ENCODE measurements around the gene NFKBIZ. TPM values are rescaled to one million over a fixed set of nuclear protein-coding genes. Genes with fewer than 3 reads are reported as not detected.
"Not testable (repeated sequence)": the region's sequence is repeated elsewhere in the genome, so short reads cannot be mapped to it uniquely, and the experiment has no call there.

The NFKBIZ gene
- polyA plus RNA-seq, 1 donor: 2.8 TPM

DNA sequence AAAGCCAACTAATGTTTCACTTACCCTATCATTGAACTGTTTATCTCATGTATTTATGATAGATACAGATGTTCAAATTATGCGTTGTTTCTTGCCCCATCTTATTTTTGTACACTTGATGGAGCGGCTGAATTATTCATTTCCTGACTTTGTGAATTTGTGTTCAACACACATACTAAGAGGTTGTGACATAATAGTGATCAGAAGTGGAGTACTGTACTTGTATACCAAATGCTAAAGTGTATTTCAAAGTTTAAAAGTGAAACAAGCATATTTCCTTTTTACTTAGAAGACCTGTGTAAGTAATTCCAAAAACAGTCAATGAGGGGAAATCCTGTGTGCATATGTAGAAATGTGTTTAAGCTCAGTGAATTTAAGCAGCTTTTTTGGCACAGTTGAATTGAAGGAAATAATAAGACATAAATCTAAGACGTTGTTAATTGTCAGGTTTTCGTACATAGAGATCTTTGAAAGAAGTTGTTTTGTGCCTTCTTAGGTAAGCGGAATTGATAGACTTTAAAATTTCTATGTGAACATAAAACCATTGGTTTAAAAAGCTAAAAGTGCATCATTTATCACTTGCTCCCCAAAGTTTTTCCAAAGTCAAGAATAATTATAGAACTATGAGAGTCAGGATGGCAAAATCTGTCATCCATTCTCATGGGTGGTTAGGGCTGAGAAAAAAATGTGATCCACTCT, 1.9 kb downstream of the NFKBIZ start:
- no peak for DNase-seq

DNA sequence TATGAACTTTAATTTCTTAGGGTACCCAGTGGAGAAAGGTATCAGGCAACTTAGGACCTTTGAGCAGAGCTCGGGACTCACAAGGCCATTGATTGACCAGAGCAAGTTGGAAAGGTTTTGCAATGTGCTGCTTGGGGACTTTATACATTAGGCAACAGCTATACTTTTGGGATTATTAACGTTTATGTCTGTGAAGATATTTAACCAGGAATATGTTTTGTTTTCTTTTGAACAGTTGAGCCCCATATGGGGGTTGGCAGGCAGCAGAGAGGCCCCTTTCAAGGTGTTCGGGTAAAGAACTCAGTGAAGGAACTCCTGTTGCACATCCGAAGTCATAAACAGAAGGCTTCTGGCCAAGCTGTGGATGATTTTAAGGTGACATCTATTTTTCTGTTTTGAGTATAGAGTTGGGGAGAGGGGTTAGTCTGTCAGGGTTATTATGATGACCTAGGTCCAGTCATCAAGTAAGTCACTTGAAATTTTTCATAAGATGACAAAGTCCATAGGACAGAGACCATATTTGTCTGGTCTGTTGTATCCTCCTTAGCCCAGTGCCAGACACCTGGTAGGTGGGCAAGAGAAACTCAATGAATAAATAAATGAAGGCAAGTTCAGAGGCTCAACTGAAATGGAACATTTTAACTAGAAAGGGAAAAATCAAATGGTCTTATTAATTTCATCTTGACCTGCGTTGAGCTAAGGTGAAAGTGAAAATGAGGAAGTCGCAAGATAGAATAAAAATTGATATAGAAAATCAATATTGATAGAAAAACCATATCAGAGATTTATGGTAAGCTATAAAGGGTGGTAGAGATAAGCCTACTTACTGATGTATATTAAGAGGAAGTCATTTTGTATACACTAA, 2.8 kb downstream of the NFKBIZ start:
- no peak for DNase-seq

DNA sequence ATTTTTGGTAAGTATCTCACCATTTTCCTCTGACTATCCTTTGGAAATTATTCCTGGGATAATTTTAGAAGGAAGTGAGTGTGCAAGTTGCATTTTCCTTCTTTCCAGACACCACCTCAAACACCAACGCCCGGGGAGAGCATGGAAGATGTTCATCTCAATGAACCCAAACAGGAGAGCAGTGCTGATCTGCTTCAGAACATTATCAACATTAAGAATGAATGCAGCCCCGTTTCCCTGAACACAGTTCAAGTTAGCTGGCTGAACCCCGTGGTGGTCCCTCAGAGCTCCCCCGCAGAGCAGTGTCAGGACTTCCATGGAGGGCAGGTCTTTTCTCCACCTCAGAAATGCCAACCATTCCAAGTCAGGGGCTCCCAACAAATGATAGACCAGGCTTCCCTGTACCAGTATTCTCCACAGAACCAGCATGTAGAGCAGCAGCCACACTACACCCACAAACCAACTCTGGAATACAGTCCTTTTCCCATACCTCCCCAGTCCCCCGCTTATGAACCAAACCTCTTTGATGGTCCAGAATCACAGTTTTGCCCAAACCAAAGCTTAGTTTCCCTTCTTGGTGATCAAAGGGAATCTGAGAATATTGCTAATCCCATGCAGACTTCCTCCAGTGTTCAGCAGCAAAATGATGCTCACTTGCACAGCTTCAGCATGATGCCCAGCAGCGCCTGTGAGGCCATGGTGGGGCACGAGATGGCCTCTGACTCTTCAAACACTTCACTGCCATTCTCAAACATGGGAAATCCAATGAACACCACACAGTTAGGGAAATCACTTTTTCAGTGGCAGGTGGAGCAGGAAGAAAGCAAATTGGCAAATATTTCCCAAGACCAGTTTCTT, 3.9 kb downstream of the NFKBIZ start:
- DNase-seq: no peak

DNA sequence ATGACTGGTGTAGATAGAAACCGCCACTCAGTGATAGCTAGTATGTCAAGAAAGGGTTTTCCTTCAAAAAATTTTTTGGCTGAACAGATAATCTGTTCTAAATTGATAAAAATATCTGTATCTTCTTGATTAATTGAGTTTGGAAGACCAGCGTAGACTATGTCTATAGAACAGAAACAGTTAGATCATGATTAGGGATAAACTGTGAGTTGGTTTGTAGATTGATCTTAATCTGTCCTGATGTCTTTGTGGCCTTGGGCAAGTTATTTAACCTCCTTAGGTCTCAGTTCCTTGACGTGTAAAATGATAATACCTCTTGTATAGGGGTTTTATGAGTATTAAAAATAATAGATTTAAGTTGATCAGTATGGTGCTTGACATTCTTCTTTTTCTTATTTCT, 4.7 kb downstream of the NFKBIZ start:
- no peak for DNase-seq

DNA sequence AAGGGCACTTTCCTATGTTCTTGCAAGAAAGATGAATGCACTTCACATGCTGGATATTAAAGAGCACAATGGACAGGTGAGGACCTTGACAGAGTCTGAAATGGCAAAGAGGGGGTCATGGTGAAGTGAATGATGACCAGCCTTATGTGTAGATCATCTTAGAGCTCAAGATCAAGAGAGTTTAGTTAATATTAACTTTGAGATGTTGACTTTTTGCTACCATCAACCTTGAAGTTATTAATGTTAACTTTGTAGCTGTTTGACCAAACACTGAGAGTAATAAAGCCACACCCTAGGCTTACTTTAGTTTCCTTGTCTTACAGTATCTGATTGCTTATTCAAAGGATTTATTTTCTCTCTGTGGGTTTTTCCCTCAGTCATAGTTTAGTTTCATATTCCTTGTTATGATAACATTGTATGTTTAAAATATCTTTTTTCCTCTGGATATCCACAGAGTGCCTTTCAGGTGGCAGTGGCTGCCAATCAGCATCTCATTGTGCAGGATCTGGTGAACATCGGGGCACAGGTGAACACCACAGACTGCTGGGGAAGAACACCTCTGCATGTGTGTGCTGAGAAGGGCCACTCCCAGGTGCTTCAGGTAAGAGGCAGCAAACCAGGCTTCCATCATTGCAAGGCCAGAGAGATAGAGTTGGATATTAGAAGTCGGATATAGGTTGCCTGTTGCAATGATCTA, 5.4 kb downstream of the NFKBIZ start:
- no peak for DNase-seq

DNA sequence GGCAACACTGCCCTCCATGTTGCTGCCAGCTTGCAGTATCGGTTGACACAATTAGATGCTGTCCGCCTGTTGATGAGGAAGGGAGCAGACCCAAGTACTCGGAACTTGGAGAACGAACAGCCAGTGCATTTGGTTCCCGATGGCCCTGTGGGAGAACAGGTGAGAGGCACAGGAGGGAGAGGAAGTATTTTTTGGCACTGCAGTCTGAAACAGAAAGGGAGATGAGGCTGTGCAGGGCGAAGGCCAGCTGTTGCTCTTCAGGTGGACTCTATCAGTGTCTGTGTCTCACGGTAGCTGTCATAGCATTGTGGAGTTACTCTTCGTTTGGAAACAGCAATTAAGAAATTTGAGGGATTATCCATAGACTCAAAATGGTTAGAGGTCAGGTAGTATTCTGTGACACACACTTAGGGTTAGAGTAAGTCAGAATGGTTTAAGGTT, 8.0 kb downstream of the NFKBIZ start:
- DNase-seq: no peak

DNA sequence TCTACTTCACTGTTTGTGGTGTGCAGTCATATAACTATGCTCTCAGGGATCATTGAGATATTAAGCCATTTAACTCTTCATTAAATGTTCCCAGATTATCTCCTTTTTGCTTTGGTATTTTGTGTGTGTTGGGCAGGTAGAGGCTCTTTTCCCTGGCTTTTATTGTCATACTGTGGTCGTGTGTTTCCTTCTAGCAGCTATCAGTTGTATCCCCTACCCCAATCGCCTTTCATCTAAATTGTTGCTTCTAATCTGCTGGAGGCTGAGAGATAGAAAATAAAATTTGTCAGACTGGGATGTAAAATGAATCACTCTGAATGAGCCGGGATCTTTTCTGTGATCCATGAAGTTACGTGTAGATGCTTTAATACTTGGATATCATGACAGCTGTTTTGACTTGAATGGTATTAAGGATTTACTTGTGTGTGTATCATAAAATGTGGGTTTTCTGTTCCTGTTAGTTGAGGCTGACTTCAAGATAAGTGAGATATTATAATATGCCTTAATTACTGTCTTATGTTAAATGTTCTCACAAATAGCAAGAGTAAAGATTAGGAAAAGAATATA, 9.2 kb downstream of the NFKBIZ start:
- DNase-seq: no peak

DNA sequence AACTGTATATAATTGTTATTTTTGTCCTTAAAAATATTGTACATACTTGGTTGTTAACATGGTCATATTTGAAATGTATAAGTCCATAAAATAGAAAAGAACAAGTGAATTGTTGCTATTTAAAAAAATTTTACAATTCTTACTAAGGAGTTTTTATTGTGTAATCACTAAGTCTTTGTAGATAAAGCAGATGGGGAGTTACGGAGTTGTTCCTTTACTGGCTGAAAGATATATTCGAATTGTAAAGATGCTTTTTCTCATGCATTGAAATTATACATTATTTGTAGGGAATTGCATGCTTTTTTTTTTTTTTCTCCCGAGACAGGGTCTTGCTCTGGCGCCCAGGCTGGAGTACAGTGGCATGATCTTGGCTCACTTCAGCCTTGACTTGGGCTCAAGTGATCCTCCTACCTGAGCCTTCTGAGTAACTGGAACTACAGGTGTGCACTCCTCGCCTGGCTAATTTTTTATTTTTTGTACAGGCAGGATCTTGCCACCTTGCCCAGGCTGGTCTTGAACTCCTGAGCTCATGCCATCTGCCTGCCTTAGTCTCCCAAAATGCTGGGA, 10.7 kb downstream of the NFKBIZ start:
- no peak for DNase-seq

DNA sequence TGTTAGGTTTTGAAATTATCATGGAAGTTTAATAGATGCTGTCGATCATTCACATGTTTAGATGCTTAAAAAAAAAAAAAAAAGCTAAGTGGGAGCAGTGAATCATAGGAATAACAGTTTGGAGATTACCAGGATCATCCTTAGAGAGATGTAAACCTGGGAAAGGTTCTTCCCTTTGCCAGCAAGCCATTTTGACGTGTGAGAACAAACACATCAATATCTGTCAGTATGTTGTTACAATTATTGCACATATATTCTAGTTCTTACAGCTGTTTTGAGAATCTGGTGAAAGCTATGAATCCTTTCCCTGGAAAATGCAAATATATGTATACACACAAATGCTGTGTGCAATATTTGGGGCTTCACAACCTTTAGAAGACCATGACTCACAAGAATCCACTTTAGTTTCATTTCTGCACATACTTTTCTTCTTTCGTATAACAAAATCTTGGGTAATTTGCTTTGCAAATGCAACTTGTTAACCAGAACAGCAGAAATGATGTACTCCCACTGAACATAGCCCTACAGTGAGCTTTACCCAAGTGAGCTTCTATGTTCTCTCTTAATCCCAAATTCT, 12.0 kb downstream of the NFKBIZ start:
- DNase-seq: no peak

DNA sequence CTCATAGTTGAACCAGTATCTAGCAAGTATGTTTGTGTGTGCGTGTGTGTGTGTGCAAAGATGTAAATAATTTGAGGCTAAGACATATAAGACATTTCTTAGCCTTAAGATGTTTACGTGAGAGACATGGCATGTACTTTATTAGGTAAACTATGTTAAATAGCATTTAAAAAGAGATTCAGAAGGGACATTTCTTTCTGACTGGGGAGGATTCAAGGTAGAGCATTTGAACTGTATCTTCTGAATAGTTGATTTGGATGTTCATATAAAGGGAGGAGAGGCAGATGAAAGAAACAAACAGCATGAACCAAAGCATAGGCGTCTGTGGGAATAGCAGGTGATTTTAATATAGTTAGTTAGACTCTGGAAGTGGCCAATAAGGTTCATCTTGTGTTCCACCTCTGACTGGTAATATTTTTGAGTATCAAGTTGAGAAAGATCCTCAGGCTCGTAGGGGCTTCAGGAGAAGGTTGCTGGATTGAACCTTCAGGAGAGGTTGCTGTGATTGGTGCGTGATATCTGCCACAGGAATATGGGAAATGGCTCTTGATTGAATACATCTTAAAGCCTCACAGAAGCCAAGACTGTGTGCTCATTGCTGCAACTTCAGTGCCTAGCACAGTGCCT, 12.6 kb downstream of the NFKBIZ start:
- DNase-seq: no peak

DNA sequence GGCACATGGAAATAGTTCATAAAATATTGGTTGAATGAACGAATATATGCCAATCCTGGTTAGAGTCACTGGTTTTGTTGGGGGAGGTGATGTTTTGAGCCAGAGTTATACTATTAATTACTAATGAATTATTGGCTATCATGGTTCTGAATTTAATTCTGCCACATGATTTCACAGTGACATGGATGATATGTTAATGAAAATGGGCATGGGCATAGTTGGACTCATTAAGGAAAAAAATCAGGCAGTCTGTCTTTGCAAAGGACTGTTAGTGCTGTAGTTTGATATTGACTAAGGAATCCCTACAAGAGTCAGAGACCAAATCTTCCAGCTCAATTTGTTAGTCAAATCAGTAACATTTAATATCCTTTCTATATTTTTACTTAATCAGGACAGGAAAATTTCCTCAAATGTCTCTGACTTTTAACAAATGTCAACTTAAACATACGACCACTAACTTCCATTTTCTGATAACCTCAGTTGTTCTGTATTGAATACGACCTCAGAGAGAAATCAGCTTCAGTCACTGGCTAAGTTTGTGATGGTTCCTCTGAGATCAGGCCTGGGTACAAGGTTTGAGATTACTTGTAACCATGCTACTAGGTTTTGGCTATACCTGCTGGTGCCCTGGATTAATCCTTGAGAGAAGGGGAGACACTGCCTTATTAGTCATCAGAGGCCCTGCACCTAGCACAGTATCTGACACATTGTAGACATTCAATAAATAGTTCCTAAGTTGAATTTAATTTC, 13.3 kb downstream of the NFKBIZ start:
- no peak for DNase-seq

DNA sequence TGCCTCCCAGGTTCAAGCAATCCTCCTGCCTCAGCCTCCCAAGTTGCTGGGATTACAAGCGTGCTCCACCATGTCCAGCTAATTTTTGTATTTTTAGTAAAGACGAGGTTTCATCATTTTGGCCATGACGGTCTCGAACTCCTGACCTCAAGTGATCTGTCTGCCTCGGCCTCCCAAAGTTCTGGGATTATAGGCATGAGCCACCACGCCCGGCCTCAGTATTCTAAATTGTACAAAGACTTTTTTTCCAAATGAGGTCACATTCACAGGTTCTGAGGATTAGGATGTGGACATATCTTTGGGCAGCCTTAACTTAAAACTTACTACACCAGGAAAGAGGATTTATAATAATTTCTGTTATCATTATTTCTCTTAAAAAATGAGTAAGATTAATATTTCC, 15.6 kb downstream of the NFKBIZ start:
- DNase-seq: not testable (repeated sequence)

DNA sequence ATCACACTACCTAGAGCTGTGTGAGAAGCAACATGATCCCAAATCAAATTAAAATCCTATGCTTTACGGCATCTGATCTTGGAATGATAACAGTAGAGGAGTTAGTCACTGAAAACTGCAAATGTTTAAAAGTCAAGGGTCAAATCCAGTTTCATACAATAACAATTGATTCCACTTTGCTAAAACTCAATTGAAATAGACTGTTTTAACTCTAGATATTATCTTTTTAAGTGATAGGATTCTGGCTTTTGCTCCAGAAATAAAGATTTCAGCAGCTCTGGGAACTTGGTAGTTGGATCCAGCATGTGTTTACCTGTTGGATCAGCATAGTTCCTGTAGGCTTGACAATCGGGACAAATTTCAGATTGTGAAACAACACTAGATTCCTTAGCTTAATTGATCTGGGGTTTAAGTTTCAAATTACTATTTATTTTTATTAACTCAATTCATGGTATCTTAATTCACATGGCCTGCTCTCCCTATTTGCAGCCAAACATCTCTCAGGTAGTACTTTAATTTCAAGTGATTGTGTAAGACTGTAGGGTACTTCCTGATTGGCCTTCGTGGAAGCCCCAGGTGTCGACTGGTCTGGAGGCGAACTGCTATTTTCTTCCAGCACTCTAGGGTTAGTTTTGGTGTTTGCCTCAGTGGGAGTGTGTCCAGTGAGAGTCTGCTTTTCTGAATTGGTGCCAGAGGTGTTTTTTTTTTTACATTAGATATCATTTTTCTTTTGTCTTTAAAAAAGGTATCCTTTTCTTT, 16.6 kb downstream of the NFKBIZ start:
- DNase-seq: no peak

DNA sequence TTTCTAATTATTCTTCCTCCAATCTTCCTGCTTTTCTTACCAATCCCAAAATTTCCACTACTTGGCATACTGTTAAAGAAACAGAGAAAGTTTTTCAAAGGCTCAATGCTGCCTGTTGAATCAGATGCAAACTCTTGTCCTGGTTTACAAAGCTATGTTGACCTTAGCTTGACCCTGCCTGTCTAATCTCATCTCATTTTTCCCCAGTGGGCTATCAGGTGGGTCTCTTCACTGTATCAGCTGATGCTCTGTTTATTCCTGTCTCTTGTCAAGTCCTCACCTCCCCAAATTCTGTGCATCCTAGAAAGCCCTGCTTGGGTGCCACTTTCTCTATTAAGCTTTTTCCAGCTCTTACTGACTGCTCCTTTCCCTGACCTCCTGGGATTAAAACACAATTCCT, 18.2 kb downstream of the NFKBIZ start:
- DNase-seq: no peak

DNA sequence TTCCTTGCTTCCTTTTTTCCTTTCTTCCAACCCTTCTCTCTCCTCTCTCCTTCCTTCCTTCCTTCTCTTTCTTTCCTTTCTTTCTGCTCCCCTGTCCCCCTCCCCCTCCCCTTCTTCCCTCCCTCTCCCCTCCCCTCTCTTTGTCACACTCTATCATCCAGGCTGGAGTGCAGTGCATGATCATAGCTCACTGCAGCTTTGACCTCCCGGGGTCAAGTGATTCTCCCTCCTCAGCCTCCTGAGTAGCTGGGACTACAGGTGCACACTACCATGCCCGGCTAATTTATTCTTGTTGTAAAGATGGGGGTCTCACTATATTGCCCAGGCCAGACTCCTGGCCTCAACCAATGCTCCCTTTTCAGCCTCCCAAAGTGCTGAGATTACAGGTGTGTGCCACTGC, 18.7 kb downstream of the NFKBIZ start:
- DNase-seq: no peak

DNA sequence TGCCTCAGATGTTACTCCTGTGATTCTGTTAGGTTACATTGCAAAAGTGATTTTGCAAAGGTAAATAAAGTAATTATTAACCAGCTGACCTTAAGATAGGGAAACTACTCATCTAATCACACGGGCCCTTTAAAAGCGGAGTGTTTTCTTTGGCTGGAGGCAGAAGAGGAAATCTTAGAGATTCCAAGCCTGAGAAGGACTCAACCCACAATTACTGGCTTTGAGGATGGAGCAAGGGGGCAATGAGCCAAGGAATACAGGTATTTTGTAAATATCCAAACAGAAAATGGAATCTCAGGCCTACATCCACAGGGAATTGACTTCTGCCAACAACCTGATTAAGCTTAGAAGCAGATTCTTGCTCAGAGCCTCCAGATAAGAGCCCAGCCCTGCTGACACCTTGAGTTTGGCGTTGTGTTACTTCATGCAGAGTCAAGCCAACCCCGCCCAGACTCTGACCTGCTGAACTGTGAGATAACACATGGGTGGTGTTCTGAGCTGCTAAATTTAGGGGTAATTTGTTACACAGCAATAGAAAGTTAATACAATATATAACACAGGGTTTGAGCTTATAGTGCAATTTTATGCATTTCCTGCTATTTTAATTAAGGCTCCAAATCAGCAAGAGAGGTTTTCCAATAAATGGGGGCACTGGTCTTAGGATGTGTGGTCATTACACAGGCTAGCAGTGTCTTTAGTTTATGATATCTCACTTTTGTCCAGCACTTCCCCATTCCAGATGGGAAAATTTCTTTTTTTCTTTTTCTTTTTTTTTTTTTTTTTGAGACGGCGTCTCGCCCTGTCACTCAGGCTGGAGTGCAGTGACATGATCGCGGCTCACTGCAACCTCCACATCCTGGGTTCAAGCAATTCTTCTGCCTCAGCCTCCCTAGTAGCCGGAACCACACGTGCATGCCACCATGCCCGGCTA, 19.5 kb downstream of the NFKBIZ start:
- no peak for DNase-seq

DNA sequence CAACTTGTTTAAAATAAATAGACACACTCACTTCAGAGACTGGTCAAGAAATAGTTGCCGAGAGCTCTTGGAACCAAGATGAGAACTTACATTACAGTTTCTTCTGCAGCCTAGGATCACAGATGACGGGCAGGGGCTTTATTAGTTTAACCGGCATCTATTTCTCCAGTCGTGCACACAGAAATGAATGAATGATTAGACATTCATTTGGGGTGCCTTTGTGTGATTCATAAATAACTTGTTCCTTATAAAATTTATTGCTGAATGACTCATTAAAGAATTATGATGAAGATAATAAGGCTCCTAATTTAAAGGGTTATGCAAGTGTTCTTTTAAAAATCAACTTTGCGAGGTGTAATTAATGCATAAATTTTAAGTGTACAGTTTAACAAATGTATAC, 20.8 kb downstream of the NFKBIZ start:
- DNase-seq: no peak

DNA sequence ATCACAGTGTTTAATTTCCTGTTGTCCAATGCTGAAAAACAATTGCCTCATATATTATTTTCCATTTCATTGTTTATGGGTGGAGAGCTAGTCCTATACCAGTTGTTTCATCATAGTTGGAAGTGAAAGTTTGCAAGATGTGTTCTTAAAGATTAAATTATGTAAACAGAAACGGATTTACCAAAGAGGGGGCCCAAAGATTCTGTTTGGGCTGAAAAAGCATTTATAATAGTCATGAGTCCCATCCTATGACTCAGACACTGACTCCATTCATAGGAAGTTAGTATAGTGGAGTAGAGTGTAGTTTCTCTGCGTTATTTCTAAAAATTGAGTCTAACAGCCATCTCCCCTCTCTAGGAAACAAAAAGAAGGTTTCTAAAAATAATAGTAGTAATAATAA, 24.3 kb downstream of the NFKBIZ start:
- no peak for DNase-seq

All from hindlimb muscle (tissue), 1 donor.